ENCODE results near the gene ARID5B.

ARID5B gene

GRCh38 chr10:62059217-62059920 is 157.9 kb downstream of the ARID5B start:
- no peak for DNase-seq (ENCODE audit: low read depth)
- in situ Hi-C loops (cut with HindIII; ENCODE audit: low sequenced_read_pairs): no loop called here
- TF ChIP-seq, protein P1, sequence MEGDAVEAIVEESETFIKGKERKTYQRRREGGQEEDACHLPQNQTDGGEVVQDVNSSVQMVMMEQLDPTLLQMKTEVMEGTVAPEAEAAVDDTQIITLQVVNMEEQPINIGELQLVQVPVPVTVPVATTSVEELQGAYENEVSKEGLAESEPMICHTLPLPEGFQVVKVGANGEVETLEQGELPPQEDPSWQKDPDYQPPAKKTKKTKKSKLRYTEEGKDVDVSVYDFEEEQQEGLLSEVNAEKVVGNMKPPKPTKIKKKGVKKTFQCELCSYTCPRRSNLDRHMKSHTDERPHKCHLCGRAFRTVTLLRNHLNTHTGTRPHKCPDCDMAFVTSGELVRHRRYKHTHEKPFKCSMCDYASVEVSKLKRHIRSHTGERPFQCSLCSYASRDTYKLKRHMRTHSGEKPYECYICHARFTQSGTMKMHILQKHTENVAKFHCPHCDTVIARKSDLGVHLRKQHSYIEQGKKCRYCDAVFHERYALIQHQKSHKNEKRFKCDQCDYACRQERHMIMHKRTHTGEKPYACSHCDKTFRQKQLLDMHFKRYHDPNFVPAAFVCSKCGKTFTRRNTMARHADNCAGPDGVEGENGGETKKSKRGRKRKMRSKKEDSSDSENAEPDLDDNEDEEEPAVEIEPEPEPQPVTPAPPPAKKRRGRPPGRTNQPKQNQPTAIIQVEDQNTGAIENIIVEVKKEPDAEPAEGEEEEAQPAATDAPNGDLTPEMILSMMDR (IDR thresholded peaks at IDR 0.05; ENCODE audit: low read depth, low read length, missing control alignments): no peak
- H3K4me3 ChIP-seq (ENCODE audit: low read depth, low read length): no peak overlapping the region

GRCh38 chr10:62062028-62062427 is 160.5 kb downstream of the ARID5B start:
- in situ Hi-C loops (cut with HindIII; ENCODE audit: low sequenced_read_pairs): no loop called here
- no peak overlapping the region for H3K4me3 ChIP-seq (ENCODE audit: low read depth, low read length)
- no peak for DNase-seq (ENCODE audit: low read depth)
- TF ChIP-seq, protein P1 (IDR thresholded peaks at IDR 0.05; ENCODE audit: low read depth, low read length, missing control alignments): no peak

GRCh38 chr10:62062752-62063512 is 161.4 kb downstream of the ARID5B start:
- DNase-seq (ENCODE audit: low read depth): no peak
- in situ Hi-C loops (cut with HindIII; ENCODE audit: low sequenced_read_pairs): no loop called here
- TF ChIP-seq, protein P1 (IDR thresholded peaks at IDR 0.05; ENCODE audit: low read depth, low read length, missing control alignments): no peak
- H3K4me3 ChIP-seq (ENCODE audit: low read depth, low read length): no peak overlapping the region

GRCh38 chr10:62063795-62064472 is 162.4 kb downstream of the ARID5B start:
- in situ Hi-C loops (cut with HindIII; ENCODE audit: low sequenced_read_pairs): no loop called here

GRCh38 chr10:62067560-62067959 is 166.1 kb downstream of the ARID5B start:
- no peak overlapping the region for H3K4me3 ChIP-seq (ENCODE audit: low read depth, low read length)
- in situ Hi-C loops (cut with HindIII; ENCODE audit: low sequenced_read_pairs): no loop called here
- TF ChIP-seq, protein P1 (IDR thresholded peaks at IDR 0.05; ENCODE audit: low read depth, low read length, missing control alignments): no peak
- no peak for DNase-seq (ENCODE audit: low read depth)

More at GRCh38 chr10:62063795-62064472, 162.4 kb downstream of the ARID5B start:
- no peak for DNase-seq (ENCODE audit: low read depth)
- TF ChIP-seq, protein P1 (IDR thresholded peaks at IDR 0.05; ENCODE audit: low read depth, low read length, missing control alignments): no peak
- no peak overlapping the region for H3K4me3 ChIP-seq (ENCODE audit: low read depth, low read length)

- in situ Hi-C loops (cut with HindIII; ENCODE audit: low sequenced_read_pairs): no loop called here
- TF ChIP-seq, protein P1 (IDR thresholded peaks at IDR 0.05; ENCODE audit: low read depth, low read length, missing control alignments): no peak
- H3K4me3 ChIP-seq (ENCODE audit: low read depth, low read length): no peak overlapping the region
- DNase-seq (ENCODE audit: low read depth): no peak
These were observed 167.0 kb downstream of the ARID5B start for GRCh38 chr10:62068464-62068863.

Measured in astrocyte of the cerebellum (primary cell).